NOMO-1 (cell line): ENCODE results near the gene KISS1.

Experiments
- DNase-seq, 2 experiments: peaks; one replicate each; lab custom pipeline; 2025; ENCODE audit not compliant: unreplicated experiment in 2 of 2; lab: John Stamatoyannopoulos, UW

Gene KISS1

DNA sequence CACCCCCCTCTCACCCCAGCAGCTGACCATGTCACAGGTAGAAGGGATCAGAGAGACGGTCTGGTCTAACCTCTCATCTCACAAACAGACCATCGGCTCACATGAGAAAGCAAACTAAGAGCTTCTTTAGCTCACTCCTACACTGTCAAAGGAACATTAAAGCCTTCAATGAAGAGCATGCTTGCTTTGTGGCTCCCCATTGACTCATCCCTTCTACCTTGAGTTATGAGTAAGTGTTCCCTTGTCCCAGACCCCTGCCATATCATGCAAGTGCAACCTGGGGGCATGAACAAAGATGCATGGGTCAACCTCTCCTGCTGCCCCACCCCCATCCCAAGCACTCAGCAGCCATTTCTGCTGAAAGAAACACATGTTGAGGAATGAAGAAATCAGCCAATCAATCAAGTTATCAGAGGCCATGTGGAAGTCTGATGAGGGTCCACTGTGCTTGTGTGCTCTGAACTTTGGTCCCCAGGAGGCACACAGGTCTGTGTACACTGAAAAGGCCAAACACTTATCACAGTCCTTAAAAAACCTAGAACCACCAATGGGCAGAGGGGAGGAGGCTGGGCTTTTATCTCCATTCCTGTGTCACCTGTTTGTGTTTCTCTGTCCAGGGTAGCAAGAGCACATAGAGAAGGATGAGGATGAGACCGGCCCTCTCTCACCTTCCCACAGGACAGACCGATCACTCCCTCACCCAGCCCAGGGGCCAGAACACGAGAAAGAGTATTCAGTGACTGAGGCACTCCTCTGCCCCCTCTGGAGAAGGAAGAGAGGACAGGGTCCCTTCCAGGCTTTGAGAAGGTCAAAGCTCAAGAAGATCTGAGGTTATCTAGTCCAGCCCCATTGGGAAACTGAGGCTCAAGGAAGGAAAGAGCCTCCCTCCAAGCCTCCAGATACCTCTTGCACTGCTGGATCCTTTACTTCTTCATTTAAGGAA, 54.0 kb downstream of the KISS1 start:
- no peak for DNase-seq

DNA sequence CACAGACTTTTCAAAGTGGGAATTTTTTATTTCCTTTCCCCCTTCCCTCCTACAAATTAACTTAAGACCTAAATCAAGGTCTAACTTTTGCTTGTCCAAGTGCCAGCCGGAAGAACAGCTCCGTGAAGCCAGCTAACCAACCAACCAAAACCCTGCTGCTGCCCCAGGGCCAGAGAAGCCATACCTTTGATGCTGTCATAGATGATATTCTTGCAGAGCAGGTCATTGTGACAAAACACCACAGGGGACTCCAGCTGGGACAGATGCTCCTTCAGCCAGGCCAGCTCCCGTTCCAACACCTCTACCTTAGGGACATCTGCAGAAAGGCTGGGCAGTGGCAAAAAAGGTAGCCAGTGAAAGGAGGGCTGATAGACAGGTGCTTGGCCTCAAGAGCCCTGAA, 55.2 kb downstream of the KISS1 start:
- no peak for DNase-seq
